ENCODE data around the gene SNAP29. TPM values are rescaled to one million over a fixed set of nuclear protein-coding genes. Genes with fewer than 3 reads are reported as not detected.

SNAP29 gene
- total and polyA plus RNA-seq, 9 of the 15 experiments (the other 6 are each of a cell fraction or from before 2014, with no cell fraction given), result 19.5 to 250 (median 75.9) TPM

DNA sequence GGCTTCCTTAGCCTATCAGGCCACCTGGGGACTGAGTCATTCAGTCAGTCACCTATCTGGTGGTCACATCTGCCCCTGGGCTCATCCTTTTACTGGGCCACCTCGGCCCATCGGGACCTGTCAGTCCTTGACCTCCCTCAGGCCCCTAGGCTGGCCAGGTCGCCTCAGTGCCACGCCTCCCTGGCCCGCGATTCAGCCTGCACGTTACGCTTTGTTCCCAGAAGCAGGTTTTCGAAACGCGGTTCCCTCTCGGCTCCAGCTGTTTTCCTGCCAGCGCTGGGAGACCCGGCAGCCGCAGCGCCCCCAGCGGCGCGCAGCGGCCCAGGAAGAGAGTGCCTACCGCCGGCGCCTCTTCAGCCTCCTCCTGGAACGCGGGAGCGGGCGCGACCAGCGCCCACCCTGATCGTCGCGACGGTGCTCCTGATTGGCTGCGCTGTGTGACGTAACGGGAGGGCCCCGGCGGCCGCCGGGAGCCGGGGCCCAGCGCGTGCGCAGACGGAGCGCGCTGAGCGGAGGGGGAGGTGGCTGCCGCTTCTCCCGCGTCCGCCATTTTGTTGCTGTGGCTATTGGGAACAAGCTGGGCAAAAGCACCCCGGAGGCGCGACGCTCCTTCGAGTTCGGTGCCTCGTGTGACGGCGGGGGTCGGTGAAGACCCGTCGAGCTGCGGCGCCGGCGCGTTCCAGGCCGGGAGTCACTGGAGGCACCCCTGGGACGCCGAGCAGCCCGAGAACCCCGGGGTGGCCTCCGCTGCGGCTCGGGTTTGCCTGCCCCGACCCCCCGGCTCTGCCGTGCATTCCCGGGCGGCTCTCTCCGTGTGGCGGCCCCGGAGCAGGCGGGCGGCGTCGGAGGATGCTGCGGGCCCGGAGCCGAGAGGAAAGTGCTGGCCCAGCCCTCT lies 58.4 kb downstream of the SNAP29 start, which contains the start of gene CRKL (continued):
- TF ChIP-seq MGA (IDR thresholded peaks at IDR 0.05), result no peak
- no peak for TF ChIP-seq ZNF644 (tag; IDR thresholded peaks at IDR 0.05; ENCODE audit: low read depth)
- TF ChIP-seq ARHGAP35 (IDR thresholded peaks at IDR 0.05; ENCODE audit: partially characterized antibody), result no peak
- TF ChIP-seq HINFP (tag; conservative IDR thresholded peaks at IDR 0.05; ENCODE audit: low read depth), result no peak
- no peak for TF ChIP-seq ZNF57 (CRISPR knock-in tag; IDR thresholded peaks at IDR 0.05)
- no peak for TF ChIP-seq ZNF75A (CRISPR knock-in tag; IDR thresholded peaks at IDR 0.05)
- TF ChIP-seq ELF4 (CRISPR knock-in tag; IDR thresholded peaks at IDR 0.05), result no peak
- TF ChIP-seq FOXK2 (conservative IDR thresholded peaks at IDR 0.05 in 1 of 2, IDR thresholded peaks at IDR 0.05 in 1 of 2; ENCODE audit: low read depth in 2 of 2), result no peak
- TF ChIP-seq POLR2B (IDR thresholded peaks at IDR 0.05; ENCODE audit: low read depth, partially characterized antibody), result no peak
- TF ChIP-seq SP2 (IDR thresholded peaks at IDR 0.05; ENCODE audit: extremely low read depth, low read depth, low read length, poor library complexity, severe bottlenecking), result peak; percentile 26
- TF ChIP-seq FIP1L1 (IDR thresholded peaks at IDR 0.05; ENCODE audit: low read depth, low read length, poor library complexity, severe bottlenecking), result peak; percentile 100
- no peak for TF ChIP-seq ARID2 (IDR thresholded peaks at IDR 0.05)
- TF ChIP-seq SMAD3 (CRISPR knock-in tag; conservative IDR thresholded peaks at IDR 0.05), result no peak
- no peak for TF ChIP-seq ZFP30 (CRISPR knock-in tag; IDR thresholded peaks at IDR 0.05; ENCODE audit: borderline replicate concordance)
- TF ChIP-seq GATA2 (CRISPR knock-in tag; IDR thresholded peaks at IDR 0.05), result no peak
